Neural cell (in vitro differentiated cells): ENCODE data around the gene TFDP1.

Experiments
- EP300 ChIP-seq: fragments of 450-650 bp; conservative IDR thresholded peaks from 2 replicates; pipeline ENCODE4 v1.6.1; 2014; ENCODE audit warnings: antibody characterized with exemption, mild to moderate bottlenecking, moderate library complexity; ENCODE audit not compliant: poor library complexity, severe bottlenecking
- EZH2 ChIP-seq: fragments of 200-600, 300-800 bp; shearing (Covaris generic), sonication (generic); IDR thresholded peaks from 2 replicates; pipeline ENCODE4 v1.6.1; 2014; ENCODE audit warnings: antibody characterized with exemption, low read length, borderline replicate concordance, mild to moderate bottlenecking; ENCODE audit not compliant: insufficient read depth, poor library complexity, severe bottlenecking
- MXI1 ChIP-seq: fragments of 450-650 bp; conservative IDR thresholded peaks from 2 replicates; pipeline ENCODE4 v1.6.1; 2014; ENCODE audit warnings: antibody characterized with exemption, mild to moderate bottlenecking; ENCODE audit not compliant: poor library complexity, severe bottlenecking
- SMC3 ChIP-seq: fragments of 450-650 bp; conservative IDR thresholded peaks from 2 replicates; pipeline ENCODE4 v1.6.1; 2014; ENCODE audit warnings: antibody characterized with exemption, mild to moderate bottlenecking, moderate library complexity; ENCODE audit not compliant: poor library complexity
- TF ChIP-seq, protein P1 (sequence below): fragments of 450-650 bp; IDR thresholded peaks from 2 replicates; pipeline ENCODE4 v1.5.1; 2014; ENCODE audit warnings: antibody characterized with exemption, mild to moderate bottlenecking, moderate library complexity; ENCODE audit not compliant: poor library complexity, severe bottlenecking

DNA sequence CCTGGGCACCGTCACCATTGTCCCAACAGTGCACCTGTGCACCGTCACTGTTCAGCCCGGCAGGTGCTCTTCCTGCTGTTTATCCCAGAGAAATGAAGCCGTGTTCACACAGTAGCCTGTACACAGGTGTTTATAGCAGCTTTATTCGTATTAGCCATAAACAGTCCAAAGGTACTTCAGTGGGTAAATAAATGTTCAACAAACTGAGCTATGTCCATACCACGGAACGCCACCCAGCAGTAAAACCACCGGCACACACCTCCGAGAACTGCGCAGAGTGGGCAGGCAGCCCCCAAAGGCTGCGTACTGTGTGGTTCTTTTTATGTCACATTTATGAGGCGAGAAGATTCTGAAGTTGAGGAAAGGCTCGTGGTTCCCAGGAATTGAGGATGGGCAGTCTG is 49.2 kb upstream of the TFDP1 start:
- TF ChIP-seq, protein P1, sequence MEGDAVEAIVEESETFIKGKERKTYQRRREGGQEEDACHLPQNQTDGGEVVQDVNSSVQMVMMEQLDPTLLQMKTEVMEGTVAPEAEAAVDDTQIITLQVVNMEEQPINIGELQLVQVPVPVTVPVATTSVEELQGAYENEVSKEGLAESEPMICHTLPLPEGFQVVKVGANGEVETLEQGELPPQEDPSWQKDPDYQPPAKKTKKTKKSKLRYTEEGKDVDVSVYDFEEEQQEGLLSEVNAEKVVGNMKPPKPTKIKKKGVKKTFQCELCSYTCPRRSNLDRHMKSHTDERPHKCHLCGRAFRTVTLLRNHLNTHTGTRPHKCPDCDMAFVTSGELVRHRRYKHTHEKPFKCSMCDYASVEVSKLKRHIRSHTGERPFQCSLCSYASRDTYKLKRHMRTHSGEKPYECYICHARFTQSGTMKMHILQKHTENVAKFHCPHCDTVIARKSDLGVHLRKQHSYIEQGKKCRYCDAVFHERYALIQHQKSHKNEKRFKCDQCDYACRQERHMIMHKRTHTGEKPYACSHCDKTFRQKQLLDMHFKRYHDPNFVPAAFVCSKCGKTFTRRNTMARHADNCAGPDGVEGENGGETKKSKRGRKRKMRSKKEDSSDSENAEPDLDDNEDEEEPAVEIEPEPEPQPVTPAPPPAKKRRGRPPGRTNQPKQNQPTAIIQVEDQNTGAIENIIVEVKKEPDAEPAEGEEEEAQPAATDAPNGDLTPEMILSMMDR = no peak
- TF ChIP-seq EZH2 = no peak
- no peak for TF ChIP-seq SMC3
- no peak for TF ChIP-seq MXI1
- TF ChIP-seq EP300 = no peak
